GM12891 (cell line): ENCODE data around the gene MAGI1.

Experiments used
- POLR2AphosphoS5 ChIP-seq: IDR thresholded peaks from 2 replicates; pipeline ENCODE4 v1.6.1; 2011; ENCODE audit warnings: low read depth, low read length, control low read depth
- TAF1 ChIP-seq: IDR thresholded peaks from 2 replicates; pipeline ENCODE4 v1.6.1; 2011; ENCODE audit warnings: low read depth, low read length, control low read depth

GRCh38 chr3:65575376-65575840 is 463.3 kb downstream of the MAGI1 start:
- TF ChIP-seq POLR2AphosphoS5 (no peak), TAF1 (no peak)
